Upper lobe of right lung (tissue), 1 donor: ENCODE data around the gene ADCK1. TPM values are rescaled to one million over a fixed set of nuclear protein-coding genes. Genes with fewer than 3 reads are reported as not detected.
"Not testable (repeated sequence)": the region's sequence is repeated elsewhere in the genome, so short reads cannot be mapped to it uniquely, and the experiment has no call there.

Source experiments
- ATAC-seq: fragments of 200-7000 bp; cut with Tn5 transposase; one replicate; pipeline ENCODE4 v1.9.1; 2020; ENCODE audit warnings: mild to moderate bottlenecking, moderate library complexity
- DNase-seq: peaks from one replicate; pipeline ENCODE4 v3.0.0-alpha.2; 2020
- H3K27ac ChIP-seq: fragments of 200-600 bp; one replicate; pipeline ENCODE4 v1.8.0; 2022
- H3K27me3 ChIP-seq: fragments of 200-600 bp; one replicate; pipeline ENCODE4 v1.8.0; 2022; ENCODE audit warnings: mild to moderate bottlenecking
- H3K36me3 ChIP-seq: fragments of 200-600 bp; one replicate; pipeline ENCODE4 v1.8.0; 2022
- H3K4me1 ChIP-seq: fragments of 200-600 bp; one replicate; pipeline ENCODE4 v1.8.0; 2022
- H3K4me3 ChIP-seq: fragments of 200-600 bp; one replicate; pipeline ENCODE4 v1.8.0; 2022; ENCODE audit warnings: mild to moderate bottlenecking
- H3K9me3 ChIP-seq: fragments of 200-600 bp; one replicate; pipeline ENCODE4 v1.8.0; 2022
- CTCF ChIP-seq: fragments of 200-600 bp; IDR thresholded peaks from one replicate; pipeline ENCODE4 v1.8.0; 2022; ENCODE audit warnings: antibody characterized with exemption
- intact Hi-C: fragments of 100-400 bp; cut with DNase I; formaldehyde crosslinking; loops from one replicate; pipeline ENCODE4 v1.11.0; 2022
- total RNA-seq: library from RNA; stranded (reverse); fragmentation: NEBNext Ultra II Directional; extraction: Animal tissue kit (Norgen Biotek cat#: 25700); gene quantifications from one replicate; pipeline ENCODE4 v1.2.1, GENCODE V29; 2021
- donor health status: DM: no; HTN: yes; CAD: no; lungs with severe emphysema.

The ADCK1 gene
- total RNA-seq, 1 donor from 2014 or later, result 8.5 TPM

- Histone ChIP-seq H3K36me3 (no peaks in the 10 kb centered on the region), H3K9me3 (no peaks in the 10 kb centered on the region), H3K4me3 (no peak overlapping the region), H3K27ac (no peak overlapping the region), H3K27me3 (no peaks in the 10 kb centered on the region), H3K4me1 (no peaks in the 10 kb centered on the region)
- no peak for TF ChIP-seq CTCF
- DNase-seq (no peak), ATAC-seq (no peak)
- intact Hi-C loops, result no loop called here
Measured at GRCh38 chr14:77909911-77910310, 110.0 kb downstream of the ADCK1 start.

- H3K27me3 ChIP-seq, result no peaks in the 10 kb centered on the region
- H3K9me3 ChIP-seq, result no peaks in the 10 kb centered on the region
- intact Hi-C loops, result no loop called here
- H3K4me1 ChIP-seq, result no peaks in the 10 kb centered on the region
- no peak overlapping the region for H3K4me3 ChIP-seq
- ATAC-seq (no peak), DNase-seq (no peak)
- no peak for TF ChIP-seq CTCF
- no peak overlapping the region for H3K27ac ChIP-seq
- H3K36me3 ChIP-seq, result no peaks in the 10 kb centered on the region
Measured at GRCh38 chr14:77910506-77910905, 110.6 kb downstream of the ADCK1 start.

- Histone ChIP-seq H3K27me3 (no peaks in the 10 kb centered on the region), H3K27ac (no peak overlapping the region), H3K4me3 (no peak overlapping the region), H3K9me3 (no peaks in the 10 kb centered on the region), H3K4me1 (no peaks in the 10 kb centered on the region), H3K36me3 (no peaks in the 10 kb centered on the region)
- no peak for TF ChIP-seq CTCF
- intact Hi-C loops, result no loop called here
- ATAC-seq (no peak), DNase-seq (no peak)
Measured at GRCh38 chr14:77911356-77911755, 111.4 kb downstream of the ADCK1 start.

- H3K27ac ChIP-seq, result no peak overlapping the region
- H3K9me3 ChIP-seq, result no peaks in the 10 kb centered on the region
- intact Hi-C loops, result no loop called here
- no peak for TF ChIP-seq CTCF
- no peak overlapping the region for H3K4me3 ChIP-seq
- ATAC-seq, result no peak
- H3K27me3 ChIP-seq, result no peaks in the 10 kb centered on the region
- no peaks in the 10 kb centered on the region for H3K4me1 ChIP-seq
- H3K36me3 ChIP-seq, result no peaks in the 10 kb centered on the region
- no peak for DNase-seq
Measured at GRCh38 chr14:77912754-77913556, 113.0 kb downstream of the ADCK1 start.

GRCh38 chr14:77914073-77914721 is 114.3 kb downstream of the ADCK1 start:
- no peak for ATAC-seq
- Histone ChIP-seq H3K4me1 (no peaks in the 10 kb centered on the region), H3K9me3 (no peaks in the 10 kb centered on the region), H3K36me3 (no peaks in the 10 kb centered on the region), H3K4me3 (no peak overlapping the region), H3K27me3 (no peaks in the 10 kb centered on the region), H3K27ac (no peak overlapping the region)
- DNase-seq, result no peak
- intact Hi-C loops, result no loop called here
- no peak for TF ChIP-seq CTCF

- H3K9me3 ChIP-seq, intact Hi-C loops, H3K4me3 ChIP-seq, H3K27ac ChIP-seq, H3K27me3 ChIP-seq, H3K4me1 ChIP-seq, H3K36me3 ChIP-seq, DNase-seq, ATAC-seq: not testable (repeated sequence)
Measured at GRCh38 chr14:77915390-77915789, 115.5 kb downstream of the ADCK1 start.
